ENCODE results near the gene ZFAND3.

The ZFAND3 gene

GRCh38 chr6:37827603-37828265 lies 8.2 kb downstream of the ZFAND3 start:
- no peak for DNase-seq (ENCODE audit: low read depth)

- DNase-seq (ENCODE audit: low read depth) = no peak
Observed at GRCh38 chr6:37830225-37830624, 10.7 kb downstream of the ZFAND3 start.

- no peak for DNase-seq (ENCODE audit: low read depth)
Observed at GRCh38 chr6:37831457-37831856, 11.9 kb downstream of the ZFAND3 start.

DNA sequence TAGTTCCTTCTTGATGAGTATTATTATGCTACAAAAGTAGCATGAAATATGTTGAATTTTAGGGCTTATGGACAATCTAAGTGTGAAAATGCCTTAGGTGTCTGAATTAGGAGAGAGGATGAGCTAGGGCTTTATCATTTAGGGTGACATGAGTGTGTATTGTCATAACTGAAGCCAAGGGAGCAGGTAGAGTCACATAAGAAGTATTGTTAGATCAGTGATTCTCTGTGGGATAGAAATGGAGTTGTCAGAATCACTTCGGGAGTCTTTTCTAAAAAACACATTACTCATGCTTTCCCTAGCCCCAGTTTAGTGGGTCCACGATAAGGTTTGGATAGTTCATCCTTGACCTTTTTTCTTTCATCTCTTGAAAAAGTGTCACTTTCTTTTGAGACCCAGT lies 16.4 kb downstream of the ZFAND3 start:
- DNase-seq (ENCODE audit: low read depth) = no peak

DNA sequence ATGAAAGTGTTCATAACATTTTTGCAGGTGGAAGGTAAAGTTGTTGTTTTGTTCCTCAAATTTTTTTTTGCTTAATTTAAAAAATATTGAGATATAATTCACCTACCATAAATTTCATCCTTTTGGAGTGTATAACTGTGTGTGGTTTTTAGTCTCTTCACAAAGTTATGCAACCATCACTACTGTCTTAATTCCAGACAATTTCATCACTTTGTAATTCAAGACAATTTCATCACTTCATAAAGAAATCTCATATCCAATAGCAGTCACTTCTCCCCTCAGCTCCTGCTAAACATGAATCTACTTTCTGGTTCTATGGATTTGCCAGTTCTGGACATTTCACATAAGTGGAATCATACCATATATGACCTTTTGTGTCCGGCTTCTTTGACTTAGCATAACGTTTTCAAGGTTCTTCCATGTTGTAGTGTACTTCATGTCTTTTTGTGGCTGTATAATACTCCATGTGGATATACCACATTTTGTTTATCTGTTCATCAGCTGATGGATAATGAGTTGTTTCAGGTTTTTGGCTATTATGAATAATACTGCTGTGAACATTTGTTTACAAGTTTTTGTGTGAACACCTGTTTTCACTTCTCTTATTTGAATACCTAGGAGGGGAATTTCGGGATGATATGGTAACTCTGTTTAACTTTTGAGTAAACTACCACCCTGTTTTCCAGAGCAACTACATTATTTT lies 18.8 kb downstream of the ZFAND3 start:
- no peak for DNase-seq (ENCODE audit: low read depth)

- DNase-seq (ENCODE audit: low read depth) = no peak
Observed at GRCh38 chr6:37840143-37840939, 20.8 kb downstream of the ZFAND3 start.

GRCh38 chr6:37840940-37841300 lies 21.4 kb downstream of the ZFAND3 start:
- DNase-seq (ENCODE audit: low read depth) = no peak

DNA sequence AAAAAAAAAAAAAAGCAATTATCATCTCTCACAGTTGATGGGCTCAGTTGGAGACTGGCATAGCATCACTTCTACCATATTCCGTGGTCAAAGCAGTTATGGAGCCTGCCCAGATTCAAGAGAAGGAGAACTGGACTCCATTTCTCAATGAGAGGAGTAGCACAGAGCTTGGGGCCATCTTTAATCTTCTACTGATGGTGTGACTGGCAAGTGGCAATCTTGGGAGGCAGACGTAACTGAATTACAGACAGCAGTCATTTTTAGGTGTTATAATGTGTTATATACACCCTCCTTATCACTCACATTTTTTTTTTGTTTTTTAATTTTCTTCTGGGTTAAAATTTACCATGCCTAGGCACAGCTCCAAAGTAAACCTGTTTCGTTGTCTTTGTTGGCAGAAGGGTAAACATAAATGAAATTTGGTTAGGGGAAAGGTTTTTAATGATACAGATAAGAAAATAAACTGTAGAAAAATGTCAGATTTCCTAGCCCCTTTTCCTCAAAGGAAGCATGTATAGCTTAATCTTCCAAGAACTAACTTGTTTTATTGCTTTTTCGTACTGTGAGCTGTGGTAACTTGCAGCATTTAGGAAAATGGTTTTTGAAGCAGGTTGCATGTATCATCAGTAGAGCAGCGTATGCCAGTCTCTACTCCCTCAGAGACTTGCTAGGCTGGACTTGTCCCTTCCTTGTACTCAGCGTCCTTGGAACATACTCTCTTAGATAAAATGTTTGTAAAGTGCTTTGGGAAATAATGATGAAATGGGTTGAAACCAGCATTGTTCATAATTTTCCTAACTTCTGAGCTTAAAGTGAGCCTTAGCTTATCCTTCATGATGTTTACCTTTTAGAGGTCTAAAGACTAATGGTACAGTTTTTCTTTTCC lies 25.7 kb downstream of the ZFAND3 start:
- DNase-seq (ENCODE audit: low read depth) = no peak

- no peak for DNase-seq (ENCODE audit: low read depth)
Observed at GRCh38 chr6:37845930-37846329, 26.4 kb downstream of the ZFAND3 start.

DNA sequence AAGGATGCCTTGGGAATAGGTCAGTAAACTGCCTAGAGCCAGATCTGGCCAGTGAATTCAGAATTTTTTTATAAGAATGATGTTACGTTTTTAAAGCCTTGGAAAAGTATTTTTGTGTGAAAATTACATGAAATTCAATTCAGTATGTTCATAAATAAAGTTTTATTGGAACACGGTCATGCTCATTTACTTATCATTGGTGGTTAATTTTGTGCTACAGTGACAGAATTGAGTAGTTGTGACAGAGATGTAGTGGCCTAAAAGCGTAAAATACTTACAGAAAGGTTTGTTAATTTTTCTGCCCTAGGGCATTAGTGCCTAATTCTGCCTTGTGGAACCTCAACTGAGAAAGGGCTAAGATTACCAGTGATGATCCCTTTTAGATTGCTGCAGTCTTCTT lies 28.2 kb downstream of the ZFAND3 start:
- no peak for DNase-seq (ENCODE audit: low read depth)

DNA sequence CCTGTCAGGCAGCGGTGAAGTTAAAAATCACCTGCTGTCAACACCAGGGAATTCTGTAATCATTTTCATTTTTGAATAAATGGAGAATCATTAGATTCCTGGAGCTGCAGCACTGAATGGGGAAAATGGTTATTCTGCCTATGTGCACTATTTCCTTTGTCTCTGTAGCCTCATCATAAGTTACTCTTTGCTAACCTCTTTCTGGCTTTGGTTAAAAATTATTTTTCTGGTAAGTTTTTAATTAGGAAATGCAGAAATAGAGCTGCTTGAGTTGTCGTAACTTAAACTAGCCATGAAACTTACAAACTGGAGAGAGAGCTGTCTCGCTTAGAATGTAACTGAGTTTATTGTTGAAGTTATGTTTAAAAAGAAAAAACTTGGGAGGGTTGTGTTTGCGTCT lies 28.8 kb downstream of the ZFAND3 start:
- DNase-seq (ENCODE audit: low read depth) = no peak

DNA sequence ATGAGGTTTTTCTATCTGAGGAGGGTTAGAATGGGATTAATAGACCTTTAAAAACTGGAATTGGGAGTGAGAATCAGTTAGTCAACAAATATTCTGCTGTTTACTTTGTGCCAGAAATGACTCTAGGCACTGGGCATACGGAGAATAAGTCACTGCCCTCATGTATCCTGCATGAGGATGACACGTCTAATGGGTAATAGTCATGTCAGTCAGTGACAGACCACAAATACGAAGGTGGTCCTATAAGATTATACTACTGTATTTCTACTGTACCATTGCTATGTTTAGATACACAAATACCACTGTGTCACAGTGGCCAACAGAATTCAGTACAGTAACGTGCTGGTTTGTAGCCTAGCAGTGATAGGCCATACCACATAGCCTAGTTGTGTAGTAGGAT lies 30.7 kb downstream of the ZFAND3 start:
- no peak for DNase-seq (ENCODE audit: low read depth)

DNA sequence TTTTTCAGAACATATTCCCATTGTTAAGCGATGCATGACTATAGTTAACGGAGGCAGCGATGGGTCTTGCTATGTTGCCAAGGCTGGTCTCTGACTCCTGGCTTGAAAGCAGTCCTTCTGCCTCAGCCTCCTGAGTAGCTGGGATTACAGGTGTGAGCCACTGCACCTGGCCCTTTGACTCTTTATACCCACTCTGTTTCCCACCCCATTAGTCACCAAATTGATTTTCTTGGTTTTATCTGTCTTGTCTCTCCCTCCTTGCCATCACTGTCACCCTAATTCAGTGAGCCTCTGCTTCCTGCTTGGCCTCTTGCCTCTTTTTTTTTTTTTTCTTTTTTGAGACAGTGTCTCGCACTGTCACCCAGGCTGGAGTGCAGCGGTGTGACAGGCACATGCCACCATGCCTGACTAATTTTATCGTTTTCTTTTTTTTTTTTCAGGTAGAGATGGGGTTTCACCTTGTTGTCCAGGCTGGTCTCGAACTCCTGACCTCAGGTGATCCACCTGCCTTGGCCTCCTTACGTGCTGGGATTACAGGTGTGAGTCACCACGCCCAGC lies 31.3 kb downstream of the ZFAND3 start:
- DNase-seq (ENCODE audit: low read depth) = no peak

DNA sequence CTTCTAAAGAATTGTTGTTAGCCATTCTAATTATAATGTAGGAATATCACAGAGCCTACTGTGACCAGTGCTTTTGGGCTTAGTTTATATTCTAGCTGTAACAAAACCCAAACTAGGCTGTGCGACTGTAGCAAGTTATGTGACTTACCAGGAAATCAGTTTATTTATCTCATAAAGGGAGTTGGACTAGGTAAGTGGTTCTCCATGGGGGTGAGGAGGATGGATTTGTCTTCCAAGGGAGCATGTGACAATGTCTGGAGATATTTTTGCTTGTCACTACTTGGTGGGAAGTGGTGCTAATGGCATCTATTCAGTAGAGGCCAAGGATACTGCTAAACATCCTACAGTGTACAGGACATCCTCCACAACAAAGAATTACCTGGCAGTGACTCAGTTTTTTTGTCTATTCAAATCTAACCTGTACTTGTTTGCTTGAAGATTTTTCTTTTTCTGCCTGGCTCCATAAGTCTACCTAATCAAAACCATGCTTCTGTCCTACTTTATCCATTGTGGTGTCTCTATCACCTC lies 32.5 kb downstream of the ZFAND3 start:
- no peak for DNase-seq (ENCODE audit: low read depth)

DNA sequence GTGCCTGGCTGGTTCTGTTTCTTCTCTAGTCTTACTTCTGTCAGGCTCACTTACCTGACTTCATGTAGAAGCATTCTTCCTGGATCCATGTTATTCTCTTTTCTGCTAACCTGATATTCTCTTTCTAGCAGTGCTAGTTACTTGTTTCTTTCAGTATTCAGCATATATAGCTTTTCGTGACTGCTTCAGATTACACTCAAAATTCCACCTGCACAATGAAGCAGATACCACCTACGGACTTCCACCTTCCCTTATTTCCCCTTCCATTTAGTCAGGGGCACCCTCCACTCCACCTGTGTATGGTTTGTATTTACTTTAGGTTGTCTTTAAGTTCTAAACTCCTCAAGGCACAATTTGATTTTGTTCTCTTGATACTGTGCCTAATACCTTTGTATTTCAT lies 36.8 kb downstream of the ZFAND3 start:
- DNase-seq (ENCODE audit: low read depth) = no peak

DNA sequence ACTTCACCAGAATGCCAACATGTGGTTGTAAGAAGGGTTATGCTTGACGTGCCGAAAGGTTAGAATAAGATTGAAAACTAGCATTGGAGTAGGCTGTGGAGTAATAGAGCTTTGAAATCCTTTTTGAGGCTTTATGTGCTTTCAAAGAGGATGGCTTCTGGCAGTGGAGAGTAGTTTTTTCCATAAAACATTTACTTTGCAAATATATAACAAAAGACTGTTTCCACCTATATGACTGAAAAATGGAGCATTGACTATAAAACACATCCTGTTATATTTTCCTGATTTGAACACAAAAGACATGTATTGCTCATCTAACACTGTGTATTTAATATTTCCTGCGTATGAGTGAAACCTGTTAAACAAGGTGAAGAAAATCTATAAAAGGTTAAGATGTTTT lies 38.8 kb downstream of the ZFAND3 start:
- DNase-seq (ENCODE audit: low read depth) = no peak

DNA sequence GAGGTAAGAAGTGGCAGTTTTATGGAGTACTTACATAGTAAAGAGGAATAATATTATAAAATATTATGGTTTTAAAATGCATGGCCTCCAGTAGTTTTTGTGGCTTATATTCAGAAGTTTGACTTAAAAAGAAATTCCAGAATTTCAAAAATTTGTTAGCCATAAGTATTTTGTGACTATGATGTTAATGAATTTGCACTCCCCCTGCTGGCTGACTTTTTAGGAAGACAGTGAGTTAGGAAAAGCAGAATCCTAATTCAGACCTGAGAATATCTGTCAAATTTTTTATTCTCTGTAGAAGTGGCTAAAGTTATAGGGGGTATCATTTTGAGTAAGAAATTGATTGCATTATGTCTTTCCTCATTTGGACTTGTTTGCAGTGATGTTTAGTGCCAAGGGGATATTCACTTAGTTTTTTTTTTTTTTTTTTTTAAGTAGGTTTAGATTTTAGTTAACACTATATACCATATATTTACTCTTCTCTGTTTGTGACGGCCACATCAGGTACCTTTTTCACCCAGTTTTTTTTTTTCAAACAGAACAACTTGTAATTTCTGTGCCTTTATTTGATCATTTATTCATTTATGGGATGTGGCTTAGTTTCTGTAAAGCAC lies 40.8 kb downstream of the ZFAND3 start:
- no peak for DNase-seq (ENCODE audit: low read depth)

- DNase-seq (ENCODE audit: low read depth) = no peak
Observed at GRCh38 chr6:37861452-37861851, 41.9 kb downstream of the ZFAND3 start.

GRCh38 chr6:37862430-37862829 lies 42.9 kb downstream of the ZFAND3 start:
- no peak for DNase-seq (ENCODE audit: low read depth)

DNA sequence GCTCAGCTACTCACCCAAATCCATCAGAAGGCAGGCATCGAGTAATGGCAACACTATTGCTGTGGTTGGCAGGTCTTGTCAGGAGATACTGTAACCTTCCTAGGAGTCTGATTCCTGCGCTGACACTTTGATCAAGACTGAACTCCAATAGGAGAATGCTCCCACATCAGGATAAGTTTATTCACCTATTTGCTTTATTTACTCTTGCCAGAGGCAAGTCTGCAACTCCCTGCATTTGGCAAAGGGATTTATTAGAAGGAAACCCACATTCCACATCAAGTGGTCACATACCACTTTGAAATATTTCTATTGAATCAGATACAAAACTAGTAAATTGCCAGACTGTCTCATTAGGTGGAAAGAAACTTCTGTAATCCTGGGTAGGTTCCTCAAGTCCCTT lies 43.5 kb downstream of the ZFAND3 start:
- no peak for DNase-seq (ENCODE audit: low read depth)

DNA sequence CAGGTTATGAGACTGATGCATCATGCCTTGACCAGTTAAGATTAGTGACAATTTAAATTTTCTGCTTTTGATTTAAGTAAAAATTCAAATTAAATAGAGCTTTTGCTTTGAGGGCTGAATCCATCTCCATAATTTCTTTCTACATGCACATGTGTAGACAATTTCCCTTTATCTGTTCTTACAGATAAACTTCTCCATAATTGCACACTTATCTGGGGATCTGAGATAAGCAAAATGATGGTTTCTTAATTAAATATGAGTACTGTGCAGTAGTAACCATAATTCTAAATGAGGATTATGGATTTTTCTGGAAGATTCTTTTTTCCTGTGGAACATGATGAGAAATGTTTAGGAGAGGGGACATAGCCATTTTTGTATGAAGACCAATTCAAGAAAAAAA lies 44.7 kb downstream of the ZFAND3 start:
- DNase-seq (ENCODE audit: low read depth) = no peak

All from activated T-helper 1 cell treated with Interleukin-2 at 50 U/mL for 16 hours (primary cell).